Parathyroid adenoma (tissue), 2 donors: ENCODE measurements around the gene IGSF5.
"Not testable (repeated sequence)": the region's sequence is repeated elsewhere in the genome, so short reads cannot be mapped to it uniquely, and the experiment has no call there.

Source experiments
- H2AFZ ChIP-seq: fragments of 300-600 bp; sonication (generic); one replicate; pipeline ENCODE4 v1.7.0; 2017; ENCODE audit warnings: antibody characterized with exemption, mild to moderate bottlenecking
- H3K27ac ChIP-seq: fragments of 300-600 bp; sonication (generic); one replicate; pipeline ENCODE4 v1.7.0; 2017
- H3K27me3 ChIP-seq: fragments of 300-600 bp; sonication (generic); one replicate; pipeline ENCODE4 v1.7.0; 2017; ENCODE audit warnings: low read length; ENCODE audit not compliant: control insufficient read depth, insufficient read depth
- H3K36me3 ChIP-seq: fragments of 300-600 bp; sonication (generic); one replicate; pipeline ENCODE4 v1.7.0; 2017; ENCODE audit warnings: low read length; ENCODE audit not compliant: control insufficient read depth, insufficient read depth
- H3K4me1 ChIP-seq: fragments of 300-600 bp; sonication (generic); one replicate; pipeline ENCODE4 v1.7.0; 2017; ENCODE audit warnings: control low read depth
- H3K4me2 ChIP-seq: fragments of 300-600 bp; sonication (generic); one replicate; pipeline ENCODE4 v1.7.0; 2017; ENCODE audit warnings: low read length
- H3K4me3 ChIP-seq: fragments of 300-600 bp; sonication (generic); one replicate; pipeline ENCODE4 v1.7.0; 2017; ENCODE audit warnings: low read depth, low read length
- H3K79me2 ChIP-seq: fragments of 300-600 bp; sonication (generic); one replicate; pipeline ENCODE4 v1.7.0; 2017; ENCODE audit warnings: control low read depth
- H3K9ac ChIP-seq: fragments of 300-600 bp; sonication (generic); one replicate; pipeline ENCODE4 v1.7.0; 2017; ENCODE audit warnings: mild to moderate bottlenecking
- H3K9me3 ChIP-seq: fragments of 300-600 bp; sonication (generic); one replicate; pipeline ENCODE4 v1.7.0; 2017; ENCODE audit warnings: low read length; ENCODE audit not compliant: control insufficient read depth
- TF ChIP-seq, protein P1 (sequence below): fragments of 300-600 bp; sonication (generic); IDR thresholded peaks from one replicate; pipeline ENCODE4 v1.7.0; 2017; ENCODE audit warnings: antibody characterized with exemption, mild to moderate bottlenecking
- donor health status: primary hyperparathyroidism.

IGSF5 gene

GRCh38 chr21:39744883-39745282 lies at the start of gene IGSF5:
IGSF5 (plus strand) TSS chr21:39745183; CDS start chr21:39745510, 327 bp downstream.
- not testable (repeated sequence) for H3K9me3 ChIP-seq, H3K27me3 ChIP-seq, H2AFZ ChIP-seq, H3K4me2 ChIP-seq, H3K4me3 ChIP-seq, H3K9ac ChIP-seq, H3K36me3 ChIP-seq, H3K27ac ChIP-seq, H3K4me1 ChIP-seq, H3K79me2 ChIP-seq

- H3K27me3 ChIP-seq = no peaks in the 10 kb centered on the region
- no peak overlapping the region for H2AFZ ChIP-seq
- H3K36me3 ChIP-seq = no peaks in the 10 kb centered on the region
- no peak overlapping the region for H3K9ac ChIP-seq
- no peak overlapping the region for H3K4me3 ChIP-seq
- no peak overlapping the region for H3K27ac ChIP-seq
- no peaks in the 10 kb centered on the region for H3K4me1 ChIP-seq
- TF ChIP-seq, protein P1, sequence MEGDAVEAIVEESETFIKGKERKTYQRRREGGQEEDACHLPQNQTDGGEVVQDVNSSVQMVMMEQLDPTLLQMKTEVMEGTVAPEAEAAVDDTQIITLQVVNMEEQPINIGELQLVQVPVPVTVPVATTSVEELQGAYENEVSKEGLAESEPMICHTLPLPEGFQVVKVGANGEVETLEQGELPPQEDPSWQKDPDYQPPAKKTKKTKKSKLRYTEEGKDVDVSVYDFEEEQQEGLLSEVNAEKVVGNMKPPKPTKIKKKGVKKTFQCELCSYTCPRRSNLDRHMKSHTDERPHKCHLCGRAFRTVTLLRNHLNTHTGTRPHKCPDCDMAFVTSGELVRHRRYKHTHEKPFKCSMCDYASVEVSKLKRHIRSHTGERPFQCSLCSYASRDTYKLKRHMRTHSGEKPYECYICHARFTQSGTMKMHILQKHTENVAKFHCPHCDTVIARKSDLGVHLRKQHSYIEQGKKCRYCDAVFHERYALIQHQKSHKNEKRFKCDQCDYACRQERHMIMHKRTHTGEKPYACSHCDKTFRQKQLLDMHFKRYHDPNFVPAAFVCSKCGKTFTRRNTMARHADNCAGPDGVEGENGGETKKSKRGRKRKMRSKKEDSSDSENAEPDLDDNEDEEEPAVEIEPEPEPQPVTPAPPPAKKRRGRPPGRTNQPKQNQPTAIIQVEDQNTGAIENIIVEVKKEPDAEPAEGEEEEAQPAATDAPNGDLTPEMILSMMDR = no peak
- H3K79me2 ChIP-seq = no peaks in the 10 kb centered on the region
- H3K9me3 ChIP-seq = no peaks in the 10 kb centered on the region
- H3K4me2 ChIP-seq = no peak overlapping the region
Measured at GRCh38 chr21:39696196-39696595, 48.8 kb upstream of the IGSF5 start.

- Histone ChIP-seq H3K27ac (no peak overlapping the region), H3K27me3 (no peaks in the 10 kb centered on the region), H3K4me1 (no peaks in the 10 kb centered on the region), H2AFZ (no peak overlapping the region), H3K9me3 (no peaks in the 10 kb centered on the region), H3K4me2 (no peak overlapping the region), H3K9ac (no peak overlapping the region), H3K36me3 (no peaks in the 10 kb centered on the region), H3K79me2 (no peaks in the 10 kb centered on the region), H3K4me3 (no peak overlapping the region)
- TF ChIP-seq, protein P1 = no peak
Measured at GRCh38 chr21:39696618-39697017, 48.4 kb upstream of the IGSF5 start.

GRCh38 chr21:39700318-39700717 lies 44.7 kb upstream of the IGSF5 start:
- H3K4me3 ChIP-seq = no peak overlapping the region
- H3K9me3 ChIP-seq = no peaks in the 10 kb centered on the region

GRCh38 chr21:39703578-39703977 lies 41.4 kb upstream of the IGSF5 start:
- H3K9ac ChIP-seq = no peak overlapping the region
- no peaks in the 10 kb centered on the region for H3K27me3 ChIP-seq

More at GRCh38 chr21:39700318-39700717, 44.7 kb upstream of the IGSF5 start:
- Histone ChIP-seq H3K27ac (no peak overlapping the region), H3K4me2 (no peak overlapping the region), H3K36me3 (no peaks in the 10 kb centered on the region), H3K79me2 (no peaks in the 10 kb centered on the region), H2AFZ (no peak overlapping the region), H3K27me3 (no peaks in the 10 kb centered on the region), H3K9ac (no peak overlapping the region), H3K4me1 (no peaks in the 10 kb centered on the region)
- TF ChIP-seq, protein P1 = no peak

More at GRCh38 chr21:39703578-39703977, 41.4 kb upstream of the IGSF5 start:
- TF ChIP-seq, protein P1 = no peak
- Histone ChIP-seq H3K4me2 (no peak overlapping the region), H3K4me1 (no peaks in the 10 kb centered on the region), H3K79me2 (no peaks in the 10 kb centered on the region), H3K9me3 (no peaks in the 10 kb centered on the region), H3K4me3 (no peak overlapping the region), H3K36me3 (no peaks in the 10 kb centered on the region), H2AFZ (no peak overlapping the region), H3K27ac (no peak overlapping the region)
